HL-60 (cell line): ENCODE measurements around the gene MAS1.

Source experiments
- DNase-seq, 2 experiments: peaks; one replicate each; pipeline ENCODE4 v3.0.0-alpha.2; 2010 to 2020; ENCODE audit warnings: low read depth in 1 of 2, low spot score in 1 of 2
- H3K27ac ChIP-seq: fragments of 250-450 bp; sonication (Bioruptor Pico); replicated peaks from 2 replicates; pipeline ENCODE4 v1.5.1; 2020; ENCODE audit warnings: mild to moderate bottlenecking, moderate library complexity
- H3K27me3 ChIP-seq: fragments of 250-450 bp; sonication (Bioruptor Pico); 2 replicates; pipeline ENCODE4 v1.5.1; 2021; ENCODE audit warnings: mild to moderate bottlenecking, moderate library complexity; ENCODE audit not compliant: insufficient read depth, poor library complexity, severe bottlenecking
- H3K4me3 ChIP-seq: replicated peaks from 2 replicates; pipeline ENCODE4 v1.5.1; 2011; ENCODE audit warnings: mild to moderate bottlenecking, control low read depth, low read length; ENCODE audit not compliant: insufficient read depth
- GABPA ChIP-seq: IDR thresholded peaks from 2 replicates; pipeline ENCODE4 v1.6.1; 2012; ENCODE audit warnings: low read depth
- POLR2AphosphoS5 ChIP-seq: IDR thresholded peaks from 2 replicates; pipeline ENCODE4 v1.6.1; 2012; ENCODE audit warnings: low read depth
- SPI1 ChIP-seq: IDR thresholded peaks from 2 replicates; pipeline ENCODE4 v1.6.1; 2012; ENCODE audit warnings: low read depth, mild to moderate bottlenecking, borderline replicate concordance
- TF ChIP-seq, protein P1 (sequence below): IDR thresholded peaks from one replicate; pipeline ENCODE4 v1.5.1; 2011; ENCODE audit warnings: low read length, control low read depth, inconsistent platforms; ENCODE audit not compliant: insufficient read depth
- TF ChIP-seq, protein P2 (sequence below): IDR thresholded peaks from 2 replicates; pipeline ENCODE4 v1.6.1; 2012; ENCODE audit warnings: low read depth; ENCODE audit not compliant: insufficient replicate concordance

MAS1 gene

GRCh38 chr6:159926542-159927203 lies 35.9 kb downstream of the MAS1 start:
- no peak for TF ChIP-seq GABPA
- no peak for TF ChIP-seq POLR2AphosphoS5
- TF ChIP-seq, protein P1, sequence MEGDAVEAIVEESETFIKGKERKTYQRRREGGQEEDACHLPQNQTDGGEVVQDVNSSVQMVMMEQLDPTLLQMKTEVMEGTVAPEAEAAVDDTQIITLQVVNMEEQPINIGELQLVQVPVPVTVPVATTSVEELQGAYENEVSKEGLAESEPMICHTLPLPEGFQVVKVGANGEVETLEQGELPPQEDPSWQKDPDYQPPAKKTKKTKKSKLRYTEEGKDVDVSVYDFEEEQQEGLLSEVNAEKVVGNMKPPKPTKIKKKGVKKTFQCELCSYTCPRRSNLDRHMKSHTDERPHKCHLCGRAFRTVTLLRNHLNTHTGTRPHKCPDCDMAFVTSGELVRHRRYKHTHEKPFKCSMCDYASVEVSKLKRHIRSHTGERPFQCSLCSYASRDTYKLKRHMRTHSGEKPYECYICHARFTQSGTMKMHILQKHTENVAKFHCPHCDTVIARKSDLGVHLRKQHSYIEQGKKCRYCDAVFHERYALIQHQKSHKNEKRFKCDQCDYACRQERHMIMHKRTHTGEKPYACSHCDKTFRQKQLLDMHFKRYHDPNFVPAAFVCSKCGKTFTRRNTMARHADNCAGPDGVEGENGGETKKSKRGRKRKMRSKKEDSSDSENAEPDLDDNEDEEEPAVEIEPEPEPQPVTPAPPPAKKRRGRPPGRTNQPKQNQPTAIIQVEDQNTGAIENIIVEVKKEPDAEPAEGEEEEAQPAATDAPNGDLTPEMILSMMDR: no peak
- no peak for TF ChIP-seq SPI1
- TF ChIP-seq, protein P2, sequence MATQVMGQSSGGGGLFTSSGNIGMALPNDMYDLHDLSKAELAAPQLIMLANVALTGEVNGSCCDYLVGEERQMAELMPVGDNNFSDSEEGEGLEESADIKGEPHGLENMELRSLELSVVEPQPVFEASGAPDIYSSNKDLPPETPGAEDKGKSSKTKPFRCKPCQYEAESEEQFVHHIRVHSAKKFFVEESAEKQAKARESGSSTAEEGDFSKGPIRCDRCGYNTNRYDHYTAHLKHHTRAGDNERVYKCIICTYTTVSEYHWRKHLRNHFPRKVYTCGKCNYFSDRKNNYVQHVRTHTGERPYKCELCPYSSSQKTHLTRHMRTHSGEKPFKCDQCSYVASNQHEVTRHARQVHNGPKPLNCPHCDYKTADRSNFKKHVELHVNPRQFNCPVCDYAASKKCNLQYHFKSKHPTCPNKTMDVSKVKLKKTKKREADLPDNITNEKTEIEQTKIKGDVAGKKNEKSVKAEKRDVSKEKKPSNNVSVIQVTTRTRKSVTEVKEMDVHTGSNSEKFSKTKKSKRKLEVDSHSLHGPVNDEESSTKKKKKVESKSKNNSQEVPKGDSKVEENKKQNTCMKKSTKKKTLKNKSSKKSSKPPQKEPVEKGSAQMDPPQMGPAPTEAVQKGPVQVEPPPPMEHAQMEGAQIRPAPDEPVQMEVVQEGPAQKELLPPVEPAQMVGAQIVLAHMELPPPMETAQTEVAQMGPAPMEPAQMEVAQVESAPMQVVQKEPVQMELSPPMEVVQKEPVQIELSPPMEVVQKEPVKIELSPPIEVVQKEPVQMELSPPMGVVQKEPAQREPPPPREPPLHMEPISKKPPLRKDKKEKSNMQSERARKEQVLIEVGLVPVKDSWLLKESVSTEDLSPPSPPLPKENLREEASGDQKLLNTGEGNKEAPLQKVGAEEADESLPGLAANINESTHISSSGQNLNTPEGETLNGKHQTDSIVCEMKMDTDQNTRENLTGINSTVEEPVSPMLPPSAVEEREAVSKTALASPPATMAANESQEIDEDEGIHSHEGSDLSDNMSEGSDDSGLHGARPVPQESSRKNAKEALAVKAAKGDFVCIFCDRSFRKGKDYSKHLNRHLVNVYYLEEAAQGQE: no peak
- Histone ChIP-seq H3K27ac (no peak overlapping the region), H3K27me3 (no peaks in the 10 kb centered on the region), H3K4me3 (no peak overlapping the region)
- DNase-seq: no peak

- no peak for DNase-seq
- Histone ChIP-seq H3K27ac (no peak overlapping the region), H3K4me3 (no peak overlapping the region), H3K27me3 (peaks cover 2% of the 10 kb centered on the region)
- TF ChIP-seq GABPA: no peak
These were observed 39.0 kb downstream of the MAS1 start for GRCh38 chr6:159929819-159930218.

DNA sequence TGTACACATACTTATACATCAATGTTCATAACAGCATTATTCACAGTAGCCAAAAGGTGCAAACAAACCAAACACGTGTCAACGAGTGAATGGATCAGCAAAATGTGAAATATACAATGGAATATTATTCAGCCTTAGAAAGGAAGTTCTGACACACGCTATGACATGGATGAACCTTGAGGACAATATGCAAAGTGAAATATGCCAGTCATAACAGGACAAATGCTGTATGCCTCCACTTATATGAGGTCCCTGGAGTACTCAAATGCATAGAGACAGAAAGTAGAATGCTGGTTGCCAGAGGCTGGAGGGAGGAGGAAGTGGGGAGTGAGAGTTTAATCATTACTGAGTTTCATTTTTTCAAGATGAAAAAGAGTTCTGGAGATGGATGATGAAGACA lies 40.3 kb downstream of the MAS1 start:
- H3K27ac ChIP-seq: no peak overlapping the region
- no peak overlapping the region for H3K4me3 ChIP-seq
- TF ChIP-seq SPI1: no peak
- peaks cover 2% of the 10 kb centered on the region for H3K27me3 ChIP-seq
- DNase-seq: no peak

GRCh38 chr6:159931846-159932245 lies 41.1 kb downstream of the MAS1 start:
- no peak for DNase-seq
- H3K4me3 ChIP-seq: no peak overlapping the region
- TF ChIP-seq, protein P2: no peak
- TF ChIP-seq GABPA: no peak
- TF ChIP-seq SPI1: no peak
- TF ChIP-seq POLR2AphosphoS5: no peak
- TF ChIP-seq, protein P1: no peak
- peaks cover 2% of the 10 kb centered on the region for H3K27me3 ChIP-seq
- no peak overlapping the region for H3K27ac ChIP-seq

DNA sequence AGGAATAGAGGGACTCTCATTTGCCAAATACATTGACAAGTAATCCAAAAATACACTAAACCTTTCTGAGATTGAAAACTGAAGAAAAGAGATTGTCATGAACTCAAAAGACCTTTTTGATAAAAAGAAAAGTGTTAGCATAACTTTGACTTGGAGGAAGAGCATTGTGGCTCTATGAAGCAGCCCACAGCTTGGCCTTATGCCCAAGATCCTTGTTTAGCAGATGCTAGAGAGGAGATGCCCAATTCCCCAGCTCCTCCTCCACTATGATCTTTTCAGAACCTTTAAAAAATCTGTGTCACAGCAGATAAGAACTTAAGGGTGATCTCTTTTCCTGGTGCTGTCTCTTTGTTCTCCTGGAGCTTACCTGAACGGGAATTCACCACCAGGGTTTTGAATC lies 42.3 kb downstream of the MAS1 start:
- TF ChIP-seq, protein P1: no peak
- no peak for TF ChIP-seq SPI1
- TF ChIP-seq GABPA: no peak
- no peak for DNase-seq
- Histone ChIP-seq H3K27me3 (peaks cover 2% of the 10 kb centered on the region), H3K27ac (no peak overlapping the region), H3K4me3 (no peak overlapping the region)
